ENCODE measurements around the gene F13B.
"Not testable (repeated sequence)": the region's sequence is repeated elsewhere in the genome, so short reads cannot be mapped to it uniquely, and the experiment has no call there.

Gene F13B

GRCh38 chr1:197066719-197067456 lies at the start of gene F13B:
TSS of gene F13B (minus strand) at chr1:197067260. CDS start at chr1:197067223, 37 bp downstream.
- DNase-seq, result no peak

GRCh38 chr1:197116156-197116555 lies 49.1 kb upstream of the F13B start:
- DNase-seq, result no peak

- DNase-seq, result no peak
Measured at GRCh38 chr1:197106869-197107268, 39.8 kb upstream of the F13B start.

GRCh38 chr1:197103300-197103699 lies 36.2 kb upstream of the F13B start:
- DNase-seq, result no peak

- DNase-seq, result no peak
Measured at GRCh38 chr1:197101978-197102377, 34.9 kb upstream of the F13B start.

GRCh38 chr1:197100677-197101076 lies 33.6 kb upstream of the F13B start:
- no peak for DNase-seq

GRCh38 chr1:197099444-197099843 lies 32.4 kb upstream of the F13B start:
- no peak for DNase-seq

- DNase-seq, result not testable (repeated sequence)
Measured at GRCh38 chr1:197096971-197097370, 29.9 kb upstream of the F13B start.

GRCh38 chr1:197096137-197096536 lies 29.1 kb upstream of the F13B start:
- no peak for DNase-seq

- no peak for DNase-seq
Measured at GRCh38 chr1:197093226-197093885, 26.3 kb upstream of the F13B start.

GRCh38 chr1:197092491-197093023 lies 25.5 kb upstream of the F13B start:
- no peak for DNase-seq

GRCh38 chr1:197083474-197083873 lies 16.4 kb upstream of the F13B start:
- DNase-seq, result no peak

GRCh38 chr1:197081117-197081753 lies 14.2 kb upstream of the F13B start:
- DNase-seq, result no peak

GRCh38 chr1:197080323-197080722 lies 13.3 kb upstream of the F13B start:
- no peak for DNase-seq

- no peak for DNase-seq
Measured at GRCh38 chr1:197076585-197076984, 9.5 kb upstream of the F13B start.

GRCh38 chr1:197073978-197074377 lies 6.9 kb upstream of the F13B start:
- no peak for DNase-seq

GRCh38 chr1:197067457-197067818 lies 378 bp upstream of the F13B start:
- no peak for DNase-seq

- DNase-seq, result no peak
Measured at GRCh38 chr1:197066277-197066676, 783 bp downstream of the F13B start.

GRCh38 chr1:197065559-197065958 lies 1.5 kb downstream of the F13B start:
- DNase-seq, result no peak

GRCh38 chr1:197063212-197063611 lies 3.8 kb downstream of the F13B start:
- DNase-seq, result no peak

GRCh38 chr1:197062692-197063091 lies 4.4 kb downstream of the F13B start:
- no peak for DNase-seq

- DNase-seq, result no peak
Measured at GRCh38 chr1:197049100-197049499, 18.0 kb downstream of the F13B start.

- DNase-seq, result no peak
Measured at GRCh38 chr1:197042676-197043341, 24.3 kb downstream of the F13B start.
